ENCODE data around the gene PTPRG.
A peak's percentile ranks its signal among the peaks of the same experiment; 100 is the strongest.

PTPRG gene

DNA sequence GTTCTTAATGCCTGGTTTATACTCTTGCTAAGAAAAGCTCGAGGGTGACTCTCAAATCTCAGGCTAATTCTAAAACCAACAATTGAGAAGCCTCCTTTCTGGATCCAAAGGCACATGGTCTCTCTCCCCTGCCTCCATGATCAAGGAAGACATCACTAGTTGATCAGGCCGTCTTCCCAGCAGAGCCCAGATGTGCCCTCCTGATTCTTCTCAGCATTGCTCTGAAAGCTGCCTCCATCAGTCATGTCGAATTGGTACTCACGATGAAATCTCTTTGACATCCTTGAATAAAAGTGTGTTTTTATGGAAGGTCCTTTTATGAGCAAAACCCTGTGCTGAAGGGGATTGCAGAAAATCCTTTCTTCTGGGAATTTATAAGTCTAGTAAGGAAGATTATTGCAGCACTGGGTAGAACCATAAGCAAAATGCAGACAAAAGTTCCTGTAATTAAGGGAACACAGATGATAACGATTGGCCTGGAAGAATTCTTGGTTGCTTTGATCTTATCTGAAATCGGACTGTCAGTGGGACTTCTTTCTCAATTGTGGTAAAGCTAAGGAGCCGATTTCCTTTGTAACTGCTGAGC is 345.9 kb downstream of the PTPRG start:
- no peak for DNase-seq (ENCODE audit: low read depth)
- no peak overlapping the region for H3K4me3 ChIP-seq (ENCODE audit: low read depth, low read length)
- TF ChIP-seq, protein P1, sequence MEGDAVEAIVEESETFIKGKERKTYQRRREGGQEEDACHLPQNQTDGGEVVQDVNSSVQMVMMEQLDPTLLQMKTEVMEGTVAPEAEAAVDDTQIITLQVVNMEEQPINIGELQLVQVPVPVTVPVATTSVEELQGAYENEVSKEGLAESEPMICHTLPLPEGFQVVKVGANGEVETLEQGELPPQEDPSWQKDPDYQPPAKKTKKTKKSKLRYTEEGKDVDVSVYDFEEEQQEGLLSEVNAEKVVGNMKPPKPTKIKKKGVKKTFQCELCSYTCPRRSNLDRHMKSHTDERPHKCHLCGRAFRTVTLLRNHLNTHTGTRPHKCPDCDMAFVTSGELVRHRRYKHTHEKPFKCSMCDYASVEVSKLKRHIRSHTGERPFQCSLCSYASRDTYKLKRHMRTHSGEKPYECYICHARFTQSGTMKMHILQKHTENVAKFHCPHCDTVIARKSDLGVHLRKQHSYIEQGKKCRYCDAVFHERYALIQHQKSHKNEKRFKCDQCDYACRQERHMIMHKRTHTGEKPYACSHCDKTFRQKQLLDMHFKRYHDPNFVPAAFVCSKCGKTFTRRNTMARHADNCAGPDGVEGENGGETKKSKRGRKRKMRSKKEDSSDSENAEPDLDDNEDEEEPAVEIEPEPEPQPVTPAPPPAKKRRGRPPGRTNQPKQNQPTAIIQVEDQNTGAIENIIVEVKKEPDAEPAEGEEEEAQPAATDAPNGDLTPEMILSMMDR (IDR thresholded peaks at IDR 0.05; ENCODE audit: insufficient read depth, low read depth, low read length, missing control alignments), result no peak

- TF ChIP-seq, protein P1 (IDR thresholded peaks at IDR 0.05; ENCODE audit: insufficient read depth, low read depth, low read length, missing control alignments), result no peak
- DNase-seq (ENCODE audit: low read depth), result no peak
- no peak overlapping the region for H3K4me3 ChIP-seq (ENCODE audit: low read depth, low read length)
These were observed 347.0 kb downstream of the PTPRG start for GRCh38 chr3:61908382-61908781.

DNA sequence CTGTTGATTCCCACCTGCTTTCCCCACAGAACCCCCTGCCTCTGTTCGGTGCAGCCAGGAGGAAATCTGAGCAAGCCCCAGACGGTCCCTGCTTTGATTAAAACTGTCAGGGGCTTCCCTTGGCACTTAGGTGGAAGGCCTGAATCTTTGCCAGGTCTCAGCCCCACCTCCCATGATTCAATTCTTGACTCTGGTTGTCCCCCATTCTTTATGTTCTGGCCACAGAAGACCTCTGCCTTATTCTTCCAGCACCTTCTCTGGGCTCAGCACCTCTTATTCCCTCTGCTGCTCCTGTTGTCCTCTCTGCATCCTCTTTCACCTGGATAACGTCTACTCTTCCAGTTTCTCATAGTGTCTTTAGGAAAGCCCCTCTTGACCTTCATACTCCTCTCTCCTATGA is 349.4 kb downstream of the PTPRG start:
- no peak overlapping the region for H3K4me3 ChIP-seq (ENCODE audit: low read depth, low read length)
- TF ChIP-seq, protein P1 (IDR thresholded peaks at IDR 0.05; ENCODE audit: insufficient read depth, low read depth, low read length, missing control alignments), result no peak
- DNase-seq (ENCODE audit: low read depth), result no peak

- no peak overlapping the region for H3K4me3 ChIP-seq (ENCODE audit: low read depth, low read length)
- TF ChIP-seq, protein P1 (IDR thresholded peaks at IDR 0.05; ENCODE audit: insufficient read depth, low read depth, low read length, missing control alignments), result no peak
- peak; percentile 7 for DNase-seq (ENCODE audit: low read depth)
These were observed 350.8 kb downstream of the PTPRG start for GRCh38 chr3:61912158-61912557.

DNA sequence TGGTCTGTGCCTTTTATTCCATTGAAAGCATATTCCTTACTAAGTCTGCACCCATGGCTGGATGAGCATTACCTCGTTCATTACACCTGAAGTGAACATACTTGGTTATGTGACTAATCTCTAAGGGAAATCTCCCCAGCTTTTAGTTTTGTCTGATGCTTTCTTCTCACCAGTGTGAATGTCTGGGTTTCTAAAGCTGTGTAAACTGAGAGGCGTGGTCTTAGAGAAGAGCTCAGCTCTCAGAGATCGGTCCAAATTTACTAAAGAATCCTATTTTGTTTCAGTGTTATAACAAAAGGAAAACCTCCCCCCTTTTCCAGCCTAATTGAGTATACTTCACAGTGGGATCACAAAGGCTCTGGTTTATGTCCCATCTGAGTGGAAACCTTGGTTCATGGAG is 352.3 kb downstream of the PTPRG start:
- DNase-seq (ENCODE audit: low read depth), result no peak
- TF ChIP-seq, protein P1 (IDR thresholded peaks at IDR 0.05; ENCODE audit: insufficient read depth, low read depth, low read length, missing control alignments), result no peak
- H3K4me3 ChIP-seq (ENCODE audit: low read depth, low read length), result no peak overlapping the region

DNA sequence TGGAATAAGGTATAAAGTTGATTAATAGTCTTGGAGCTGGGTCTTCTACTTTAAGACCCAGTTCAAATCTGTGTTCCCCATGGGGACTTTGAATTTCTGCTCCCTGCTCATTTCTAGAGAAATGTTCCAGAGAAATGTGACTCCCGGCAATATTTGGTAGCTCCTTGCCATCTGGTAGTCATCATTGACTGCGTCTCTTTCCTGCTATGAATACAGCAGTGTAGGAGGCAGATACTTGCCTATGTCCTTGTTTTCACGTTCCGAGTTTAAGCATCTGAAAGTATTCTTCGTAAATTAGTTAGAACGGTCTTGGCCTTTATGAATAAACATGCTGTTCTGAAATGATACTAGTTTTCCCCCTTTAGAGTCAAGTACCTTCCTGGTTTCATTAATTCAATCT is 352.9 kb downstream of the PTPRG start:
- TF ChIP-seq, protein P1 (IDR thresholded peaks at IDR 0.05; ENCODE audit: insufficient read depth, low read depth, low read length, missing control alignments), result no peak
- no peak overlapping the region for H3K4me3 ChIP-seq (ENCODE audit: low read depth, low read length)
- no peak for DNase-seq (ENCODE audit: low read depth)

GRCh38 chr3:61915296-61915695 is 353.9 kb downstream of the PTPRG start:
- DNase-seq (ENCODE audit: low read depth), result no peak
- TF ChIP-seq, protein P1 (IDR thresholded peaks at IDR 0.05; ENCODE audit: insufficient read depth, low read depth, low read length, missing control alignments), result no peak
- no peak overlapping the region for H3K4me3 ChIP-seq (ENCODE audit: low read depth, low read length)

Measured in GM12865 (cell line).